Retinal pigment epithelial cell (primary cell): ENCODE measurements around the gene DQX1.
"Not testable (repeated sequence)": the region's sequence is repeated elsewhere in the genome, so short reads cannot be mapped to it uniquely, and the experiment has no call there.

ENCODE experiments used
- DNase-seq: peaks from one replicate; pipeline ENCODE4 v3.0.0-alpha.2; 2010; ENCODE audit warnings: low read depth
- H3K4me3 ChIP-seq: 2 replicates; pipeline ENCODE4 v1.5.1; 2011; ENCODE audit warnings: mild to moderate bottlenecking, low read length, control low read depth, moderate library complexity
- TF ChIP-seq, protein P1 (sequence below): conservative IDR thresholded peaks from 2 replicates; pipeline ENCODE4 v1.5.1; 2011; ENCODE audit warnings: low read depth, low read length, control low read depth, inconsistent platforms

The DQX1 gene

DNA sequence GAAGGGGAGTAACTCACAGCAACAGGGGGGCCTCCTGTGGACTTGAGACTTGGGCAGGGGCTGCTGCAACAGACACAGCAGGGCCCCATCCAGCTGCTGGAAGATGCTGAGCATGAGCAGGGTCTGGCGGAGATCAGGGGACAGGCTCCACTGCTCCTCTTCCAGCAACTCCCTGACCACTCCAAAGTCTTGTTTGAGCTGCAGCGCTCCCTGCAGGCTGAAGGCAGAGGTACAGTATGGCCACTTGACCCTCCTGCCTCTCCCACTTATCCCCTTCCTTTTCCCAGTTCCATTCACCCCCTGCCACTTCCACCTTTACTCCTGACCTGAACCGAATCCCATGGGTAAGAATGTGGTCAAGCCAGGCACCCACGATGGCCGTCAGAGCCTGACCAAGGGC, 51.1 kb downstream of the DQX1 start:
- TF ChIP-seq, protein P1, sequence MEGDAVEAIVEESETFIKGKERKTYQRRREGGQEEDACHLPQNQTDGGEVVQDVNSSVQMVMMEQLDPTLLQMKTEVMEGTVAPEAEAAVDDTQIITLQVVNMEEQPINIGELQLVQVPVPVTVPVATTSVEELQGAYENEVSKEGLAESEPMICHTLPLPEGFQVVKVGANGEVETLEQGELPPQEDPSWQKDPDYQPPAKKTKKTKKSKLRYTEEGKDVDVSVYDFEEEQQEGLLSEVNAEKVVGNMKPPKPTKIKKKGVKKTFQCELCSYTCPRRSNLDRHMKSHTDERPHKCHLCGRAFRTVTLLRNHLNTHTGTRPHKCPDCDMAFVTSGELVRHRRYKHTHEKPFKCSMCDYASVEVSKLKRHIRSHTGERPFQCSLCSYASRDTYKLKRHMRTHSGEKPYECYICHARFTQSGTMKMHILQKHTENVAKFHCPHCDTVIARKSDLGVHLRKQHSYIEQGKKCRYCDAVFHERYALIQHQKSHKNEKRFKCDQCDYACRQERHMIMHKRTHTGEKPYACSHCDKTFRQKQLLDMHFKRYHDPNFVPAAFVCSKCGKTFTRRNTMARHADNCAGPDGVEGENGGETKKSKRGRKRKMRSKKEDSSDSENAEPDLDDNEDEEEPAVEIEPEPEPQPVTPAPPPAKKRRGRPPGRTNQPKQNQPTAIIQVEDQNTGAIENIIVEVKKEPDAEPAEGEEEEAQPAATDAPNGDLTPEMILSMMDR, result peak; percentile 44
- no peak for DNase-seq
- no peak overlapping the region for H3K4me3 ChIP-seq

DNA sequence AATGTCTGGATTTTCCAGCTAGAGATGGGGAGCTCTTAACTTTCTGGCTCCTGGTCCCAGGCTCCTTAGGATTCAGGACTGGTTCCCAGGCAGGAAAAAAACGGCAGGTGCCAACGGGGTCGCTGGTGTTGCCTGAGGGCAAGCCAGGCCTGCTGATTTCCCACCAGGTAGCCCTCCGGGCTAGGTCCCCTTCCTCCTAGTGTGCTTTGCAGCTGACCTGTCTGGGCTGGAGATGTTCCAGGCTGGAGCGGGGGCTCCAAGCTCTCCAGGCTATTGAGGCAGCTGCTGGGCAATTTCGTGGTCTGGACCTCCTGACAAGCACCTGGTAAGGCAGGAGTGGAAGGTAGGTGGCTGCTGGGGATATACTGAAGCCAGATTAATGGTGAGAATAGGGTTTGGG, 51.5 kb downstream of the DQX1 start:
- DNase-seq, result no peak
- no peak overlapping the region for H3K4me3 ChIP-seq
- TF ChIP-seq, protein P1, result no peak

DNA sequence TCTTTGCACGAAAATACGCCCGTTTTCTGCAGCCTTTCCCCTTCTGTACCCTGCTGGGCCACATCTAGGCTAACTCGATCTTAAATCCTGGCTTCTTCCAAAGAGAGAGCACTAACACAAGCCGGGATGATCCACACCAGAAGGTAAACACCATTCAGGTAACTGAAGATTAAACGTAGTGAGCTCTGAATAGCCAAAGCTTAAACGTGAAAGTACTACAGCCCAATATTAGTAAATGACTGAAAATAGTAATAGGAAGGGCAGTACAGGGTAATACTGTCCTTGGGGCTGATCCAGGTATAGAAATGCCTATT, 53.1 kb downstream of the DQX1 start:
- H3K4me3 ChIP-seq, result peak overlapping the region; percentile 68
- TF ChIP-seq, protein P1, result no peak
- no peak for DNase-seq

DNA sequence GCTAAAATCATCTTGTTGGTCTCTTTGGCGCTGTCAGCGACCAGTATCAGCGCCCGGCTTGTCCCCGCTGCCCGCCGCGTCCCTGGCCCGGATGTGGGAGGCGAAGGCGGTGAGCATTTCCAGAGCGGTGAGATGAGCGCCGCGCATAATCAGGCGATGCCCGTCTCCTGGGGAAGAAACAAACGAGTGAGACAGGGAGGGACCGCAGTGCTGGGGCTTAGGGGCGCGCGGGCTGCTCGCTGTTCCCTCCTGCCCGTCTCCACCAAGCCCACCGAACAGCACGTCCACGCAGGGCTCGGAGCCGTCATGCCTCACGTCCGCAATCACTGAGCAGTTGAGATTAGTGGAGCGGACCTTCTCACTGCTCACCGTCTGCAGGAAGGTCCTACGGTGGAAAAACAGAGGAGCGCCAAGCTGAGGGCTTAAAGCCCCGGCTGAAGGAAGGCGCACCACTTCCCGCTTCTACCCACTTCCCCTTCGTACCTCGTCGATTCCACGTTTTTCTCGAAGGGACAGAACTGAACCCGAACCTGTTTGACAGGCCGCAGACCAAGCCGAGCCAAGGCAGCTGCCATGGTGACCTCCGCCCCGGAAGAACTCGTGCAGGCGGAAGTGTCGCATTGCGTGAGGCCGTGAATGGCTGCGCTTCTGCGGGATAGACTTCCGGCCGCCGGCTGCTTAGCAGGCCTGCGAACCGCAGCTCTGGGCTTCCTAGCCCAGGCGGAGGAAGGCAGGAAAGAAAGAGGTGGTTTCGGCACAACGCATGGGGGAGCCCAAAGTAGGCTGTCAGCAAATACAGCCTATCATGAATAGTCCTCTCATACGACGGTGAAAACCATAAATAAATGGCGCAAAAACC, 53.7 kb downstream of the DQX1 start, which contains the start of gene MRPL53:
TSS of gene MRPL53 (minus strand) at position 595 of the 859 bp plus-strand sequence. CDS start at position 575, 20 bp downstream.
- TF ChIP-seq, protein P1, result no peak
- H3K4me3 ChIP-seq, result peak within 1 kb of the TSS; percentile 68
- DNase-seq, result peak; percentile 71

DNA sequence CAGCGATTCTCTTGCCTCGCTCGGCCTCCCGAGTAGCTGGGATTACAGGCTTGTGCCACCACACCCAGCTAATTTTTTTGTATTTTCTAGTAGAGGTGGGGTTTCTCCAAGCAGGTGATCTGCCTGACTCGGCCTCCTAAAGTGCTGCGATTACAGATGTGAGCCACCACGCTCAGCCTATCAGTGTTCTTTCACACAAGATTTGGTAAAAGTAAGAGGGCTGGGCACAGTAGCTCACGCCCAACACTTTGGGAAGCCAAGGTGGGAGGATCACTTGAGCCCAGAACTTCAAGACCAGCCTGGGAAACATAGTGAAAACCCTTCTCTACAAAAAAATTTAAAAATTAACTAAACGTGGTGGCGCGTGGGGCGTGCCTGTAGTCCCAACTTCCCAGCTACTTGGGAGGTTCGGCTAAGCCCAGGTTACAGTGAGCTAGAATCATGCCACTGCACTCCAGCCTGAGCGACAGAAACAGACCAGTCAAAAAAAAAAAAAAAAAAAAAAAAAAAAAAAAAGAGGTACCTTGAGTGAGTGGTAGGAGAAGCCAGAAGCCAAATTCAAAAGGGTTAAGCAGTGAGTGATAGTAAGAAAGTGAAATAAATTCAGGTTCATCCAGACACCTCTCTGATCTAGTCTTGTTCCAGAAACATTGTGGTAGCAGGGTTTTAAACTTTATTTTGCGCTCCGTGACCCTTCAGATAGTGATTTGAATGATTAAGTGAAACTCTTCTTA, 54.5 kb downstream of the DQX1 start:
- TF ChIP-seq, protein P1, result no peak
- DNase-seq, result no peak
- peak overlapping the region; percentile 68 for H3K4me3 ChIP-seq

DNA sequence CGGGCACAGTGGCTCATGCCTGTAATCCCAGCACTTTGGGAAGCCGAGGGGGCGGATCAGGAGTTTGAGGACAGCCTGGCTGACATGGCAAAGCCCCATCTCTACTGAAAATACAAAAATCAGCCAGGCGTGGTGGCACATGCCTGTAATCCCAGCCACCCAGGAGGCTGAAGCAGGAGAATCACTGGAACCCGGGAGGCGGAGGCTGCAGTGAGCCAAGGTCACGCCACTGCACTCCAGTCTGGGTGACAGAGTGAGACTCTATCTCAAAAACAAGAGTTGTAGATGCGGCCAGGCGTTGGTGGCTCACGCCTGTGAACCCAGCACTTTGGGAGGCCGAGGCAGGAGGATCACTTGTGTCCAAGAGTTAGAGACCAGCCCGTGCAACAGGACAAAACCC, 55.3 kb downstream of the DQX1 start:
- not testable (repeated sequence) for H3K4me3 ChIP-seq, DNase-seq
